Omental fat pad (tissue), 4 donors: ENCODE data around the gene UGT1A8. TPM values are rescaled to one million over a fixed set of nuclear protein-coding genes. Genes with fewer than 3 reads are reported as not detected.

Experiments used
- ATAC-seq: fragments of 150-250 bp; one replicate; pipeline ENCODE4 v1.9.1; 2016; ENCODE audit warnings: mild to moderate bottlenecking, moderate library complexity; ENCODE audit not compliant: low FRiP score
- DNase-seq: peaks from one replicate; pipeline ENCODE4 v3.0.0-alpha.2; 2019; ENCODE audit warnings: low spot score
- total RNA-seq, 4 donors: library from RNA; depleted of rRNA; stranded (reverse); fragments of >200 nt; gene quantifications; one replicate each; pipeline ENCODE4 v1.1.0, GENCODE V29; 2016
- TF ChIP-seq, protein P1 (sequence below), 3 donors: fragments of 450-650 bp; IDR thresholded peaks; one replicate each; pipeline ENCODE4 v1.5.1; 2016 to 2017; ENCODE audit warnings: antibody characterized with exemption in 3 of 3, mild to moderate bottlenecking in 3 of 3, moderate library complexity in 2 of 3

The UGT1A8 gene
- total RNA-seq, 4 donors from 2014 or later: not detected

DNA sequence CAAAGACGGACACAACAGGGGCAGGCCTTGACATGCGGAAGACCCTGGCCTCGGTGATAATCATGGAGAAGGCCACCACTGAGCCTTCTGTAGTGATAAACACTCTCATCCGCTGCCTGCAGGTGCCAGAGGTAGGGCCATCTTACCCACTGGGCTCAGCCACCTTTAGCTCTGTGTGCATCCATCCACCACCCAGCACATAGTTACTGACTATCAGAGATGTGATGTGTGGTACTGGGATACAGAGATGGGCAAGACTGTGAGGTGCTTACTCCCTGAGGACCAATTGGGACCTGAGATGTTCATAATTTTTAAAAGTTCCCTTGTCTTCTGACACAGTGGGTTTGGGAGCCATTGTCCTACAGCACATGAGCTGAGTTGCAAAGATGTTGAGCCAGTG, 162.3 kb downstream of the UGT1A8 start:
- TF ChIP-seq, protein P1, sequence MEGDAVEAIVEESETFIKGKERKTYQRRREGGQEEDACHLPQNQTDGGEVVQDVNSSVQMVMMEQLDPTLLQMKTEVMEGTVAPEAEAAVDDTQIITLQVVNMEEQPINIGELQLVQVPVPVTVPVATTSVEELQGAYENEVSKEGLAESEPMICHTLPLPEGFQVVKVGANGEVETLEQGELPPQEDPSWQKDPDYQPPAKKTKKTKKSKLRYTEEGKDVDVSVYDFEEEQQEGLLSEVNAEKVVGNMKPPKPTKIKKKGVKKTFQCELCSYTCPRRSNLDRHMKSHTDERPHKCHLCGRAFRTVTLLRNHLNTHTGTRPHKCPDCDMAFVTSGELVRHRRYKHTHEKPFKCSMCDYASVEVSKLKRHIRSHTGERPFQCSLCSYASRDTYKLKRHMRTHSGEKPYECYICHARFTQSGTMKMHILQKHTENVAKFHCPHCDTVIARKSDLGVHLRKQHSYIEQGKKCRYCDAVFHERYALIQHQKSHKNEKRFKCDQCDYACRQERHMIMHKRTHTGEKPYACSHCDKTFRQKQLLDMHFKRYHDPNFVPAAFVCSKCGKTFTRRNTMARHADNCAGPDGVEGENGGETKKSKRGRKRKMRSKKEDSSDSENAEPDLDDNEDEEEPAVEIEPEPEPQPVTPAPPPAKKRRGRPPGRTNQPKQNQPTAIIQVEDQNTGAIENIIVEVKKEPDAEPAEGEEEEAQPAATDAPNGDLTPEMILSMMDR (IDR thresholded peaks at IDR 0.05): no peak
- DNase-seq (no peak), ATAC-seq (no peak)

DNA sequence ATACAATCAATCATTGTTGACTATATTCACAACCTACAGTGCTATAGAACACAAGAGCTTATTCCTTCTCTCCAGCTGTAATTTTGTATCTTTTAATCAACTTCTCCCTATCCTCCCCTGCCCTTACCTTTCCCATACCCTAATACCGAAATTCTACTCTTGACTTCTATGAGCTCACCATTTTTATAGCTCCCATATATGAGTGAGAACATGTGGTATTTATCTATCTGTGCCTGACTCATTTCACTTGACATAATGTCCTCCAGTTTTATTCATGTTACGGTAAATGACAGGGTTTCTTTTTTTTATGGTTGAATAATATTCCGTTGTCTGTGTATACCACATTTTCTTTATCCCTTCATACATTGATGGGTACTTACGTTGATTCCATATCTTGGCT, 163.3 kb downstream of the UGT1A8 start:
- no peak for ATAC-seq
- TF ChIP-seq, protein P1 (IDR thresholded peaks at IDR 0.05): no peak
- no peak for DNase-seq

DNA sequence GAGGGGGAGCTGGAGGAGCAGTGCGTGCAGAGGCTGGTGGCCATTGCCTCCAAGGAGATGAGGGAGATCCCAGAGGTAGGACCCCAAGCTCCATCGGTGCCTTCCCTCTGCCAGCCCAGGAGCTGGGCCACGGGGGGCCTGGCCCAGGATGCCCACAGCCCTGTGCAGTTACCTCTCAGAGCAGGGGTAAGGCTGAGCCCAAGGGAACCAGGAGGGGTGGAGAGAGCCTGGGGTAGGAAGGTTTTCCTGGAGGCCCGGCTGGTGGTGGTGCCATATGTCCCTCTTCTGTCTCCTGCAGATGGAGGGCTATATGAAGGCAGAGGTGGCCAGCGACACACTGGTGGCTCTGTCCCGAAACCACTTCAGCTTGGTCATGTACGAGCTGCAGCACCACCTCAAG, 172.1 kb downstream of the UGT1A8 start:
- ATAC-seq (no peak), DNase-seq (no peak)
- TF ChIP-seq, protein P1 (IDR thresholded peaks at IDR 0.05): no peak

DNA sequence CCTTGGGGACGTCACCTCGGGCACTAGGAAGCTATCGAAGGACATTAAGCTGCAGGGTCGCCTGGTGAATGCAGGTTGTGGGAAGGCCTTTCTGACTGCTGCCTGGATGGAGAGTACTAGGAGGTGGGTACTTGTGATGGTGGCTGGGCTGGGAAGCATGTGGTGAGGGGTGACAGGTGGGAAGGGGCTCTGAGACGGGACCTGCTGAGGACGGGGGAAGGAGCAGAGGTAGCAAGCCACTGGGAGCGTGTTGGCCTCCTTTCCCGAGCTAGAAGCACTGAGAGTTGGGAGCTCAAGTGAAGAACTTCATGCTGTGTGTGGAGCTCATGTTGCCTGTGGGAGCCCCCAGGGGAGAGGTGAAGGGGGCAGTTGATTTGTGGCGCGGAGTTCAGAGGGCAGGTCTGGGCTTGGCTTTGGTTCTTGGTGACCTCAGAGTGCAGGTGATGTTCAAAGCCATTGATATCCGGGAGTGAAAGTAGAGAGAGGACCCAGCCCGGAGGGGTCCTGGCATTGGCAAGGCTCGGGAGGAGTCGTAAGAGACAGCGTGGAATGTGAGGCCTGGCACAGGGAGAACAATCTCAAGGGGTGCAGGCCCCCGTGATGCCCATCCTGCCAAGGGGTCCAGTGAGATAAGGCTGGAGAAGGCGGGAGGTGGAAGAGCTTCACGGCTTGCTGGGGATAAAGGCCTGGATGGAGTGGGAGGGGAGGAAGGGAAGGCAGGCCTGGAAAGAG, 173.9 kb downstream of the UGT1A8 start:
- DNase-seq (no peak), ATAC-seq (no peak)
- TF ChIP-seq, protein P1 (IDR thresholded peaks at IDR 0.05): no peak

DNA sequence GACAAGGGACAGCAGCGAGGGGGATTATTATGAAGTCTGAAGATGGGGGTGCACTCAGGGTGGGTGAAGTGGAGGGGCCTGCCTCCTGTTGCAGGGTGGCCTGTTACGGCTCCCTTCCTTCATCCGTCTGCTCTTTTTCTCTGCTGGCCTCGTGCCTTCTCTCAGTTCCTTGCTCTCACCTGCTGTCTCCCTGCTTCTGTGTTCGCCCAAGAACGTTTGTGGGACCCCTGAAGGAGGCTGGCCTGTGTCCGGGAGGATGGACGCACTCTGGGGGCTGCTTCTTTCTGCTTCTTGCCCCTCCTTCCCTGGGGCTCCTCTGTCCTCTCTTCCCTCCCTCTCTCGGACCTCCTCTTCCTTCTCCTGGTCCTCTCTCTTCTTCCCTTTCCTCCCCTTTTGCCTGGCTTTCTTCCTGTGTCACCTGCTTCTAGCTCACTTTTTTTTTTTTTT, 174.5 kb downstream of the UGT1A8 start:
- ATAC-seq (no peak), DNase-seq (no peak)

DNA sequence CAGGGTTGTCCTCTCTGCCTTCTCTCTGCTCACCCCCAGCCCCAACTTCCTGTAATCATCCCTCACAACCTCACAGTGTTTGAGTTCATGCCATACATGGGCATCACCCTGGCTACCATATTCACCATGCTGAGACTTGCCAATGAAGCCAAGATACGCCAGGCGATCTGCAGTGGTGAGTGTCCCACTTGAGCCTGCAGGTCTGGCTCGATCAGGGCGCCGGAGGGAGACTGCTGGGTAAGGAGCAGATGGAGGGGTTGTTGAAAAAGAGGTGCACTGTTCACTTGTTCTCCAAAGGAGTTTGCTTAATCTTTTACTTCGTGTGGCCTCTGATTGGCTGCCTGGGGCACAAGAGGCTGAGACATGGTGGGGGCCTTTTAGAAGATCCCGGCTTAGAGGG, 175.3 kb downstream of the UGT1A8 start:
- TF ChIP-seq, protein P1 (IDR thresholded peaks at IDR 0.05): no peak
- DNase-seq: no peak
- no peak for ATAC-seq

More for the DNA sequence above, 174.5 kb downstream of the UGT1A8 start:
- TF ChIP-seq, protein P1 (IDR thresholded peaks at IDR 0.05): no peak

DNA sequence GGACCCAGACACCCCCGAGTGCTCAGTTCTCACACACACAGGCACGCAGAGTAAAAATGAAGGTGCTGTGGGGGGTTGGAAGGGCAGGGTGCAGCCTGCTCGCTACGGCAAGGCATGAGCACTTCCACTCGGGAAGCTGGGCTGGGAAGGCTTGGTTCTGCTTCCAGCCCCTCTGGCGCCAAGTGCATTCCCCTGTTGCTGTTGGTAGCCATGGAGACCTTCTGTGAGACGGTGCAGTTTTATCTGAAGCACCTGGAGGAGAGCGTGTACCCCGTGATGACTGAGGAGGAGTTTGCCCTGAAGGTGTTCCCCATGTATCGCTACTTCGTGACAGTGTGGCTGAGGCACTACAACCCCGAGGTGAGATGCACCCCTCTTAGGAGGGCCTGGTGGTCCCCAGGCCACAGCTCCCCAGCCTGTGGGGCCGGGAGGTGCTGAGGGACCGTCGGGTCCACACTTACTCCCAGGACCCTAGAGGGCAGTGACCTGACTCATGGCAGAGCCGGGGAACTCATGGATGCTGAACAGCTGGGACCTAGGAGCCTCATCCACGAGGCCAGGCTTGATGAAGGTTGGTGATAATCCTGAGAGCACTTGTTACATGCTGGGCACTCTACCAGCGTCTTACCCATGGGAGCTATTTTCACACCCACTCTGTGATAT, 176.2 kb downstream of the UGT1A8 start:
- TF ChIP-seq, protein P1 (IDR thresholded peaks at IDR 0.05): no peak
- ATAC-seq (no peak), DNase-seq (no peak)
